KBM-7 (cell line): Measurements from ENCODE around the gene KCND2.

ENCODE experiments used
- DNase-seq: peaks from one replicate; pipeline ENCODE4 v3.0.0-alpha.2; 2015
- in situ Hi-C: fragments of 300-500 bp; cut with MboI; formaldehyde crosslinking; loops from 2 replicates; pipeline ENCODE4 v1.14.3; 2020; ENCODE audit warnings: low sequenced_read_pairs, low pct_unique_long_range_greater_than_20kb, mixed read lengths

KCND2 gene

GRCh38 chr7:120402079-120402767 lies 129.2 kb downstream of the KCND2 start:
- DNase-seq, result no peak
- in situ Hi-C loops, result no loop called here

DNA sequence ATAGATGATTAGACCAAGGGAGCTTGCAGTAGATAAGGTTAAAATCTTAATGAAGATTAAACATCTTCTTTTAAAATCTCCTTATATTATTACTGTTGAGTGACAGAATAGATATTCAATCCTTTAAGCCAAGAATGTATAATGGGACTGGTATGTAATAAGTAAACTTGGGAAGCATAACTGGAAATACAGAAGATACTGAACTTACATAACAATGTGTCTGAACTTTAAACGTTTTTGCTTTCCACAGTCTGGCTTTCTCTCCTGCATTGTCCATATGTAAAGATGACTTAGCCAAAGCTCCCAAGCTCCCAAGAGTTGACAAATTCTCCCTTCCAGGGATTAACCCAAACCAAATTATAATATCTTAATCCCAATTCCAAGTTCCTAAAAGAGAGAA lies 129.8 kb downstream of the KCND2 start:
- DNase-seq, result no peak
- in situ Hi-C loops, result no loop called here

DNA sequence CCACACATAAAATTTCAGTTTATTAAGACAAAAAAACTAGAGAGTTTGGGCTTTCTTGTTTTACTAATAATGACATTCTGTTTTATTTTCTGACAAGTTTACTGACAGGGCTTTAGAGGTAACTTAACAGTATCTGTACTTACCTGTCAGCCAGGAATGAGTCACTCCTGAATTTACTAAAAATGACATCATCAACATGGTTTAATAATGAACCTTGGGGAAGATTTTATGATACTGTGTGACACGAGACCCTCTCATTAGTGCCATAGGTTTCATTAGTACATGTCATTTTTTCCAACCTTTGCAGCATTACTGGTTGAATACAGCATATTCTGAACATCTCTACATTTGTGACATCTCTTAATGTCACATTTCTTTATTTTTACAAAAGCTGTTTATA lies 131.1 kb downstream of the KCND2 start:
- DNase-seq, result no peak
- in situ Hi-C loops, result no loop called here

DNA sequence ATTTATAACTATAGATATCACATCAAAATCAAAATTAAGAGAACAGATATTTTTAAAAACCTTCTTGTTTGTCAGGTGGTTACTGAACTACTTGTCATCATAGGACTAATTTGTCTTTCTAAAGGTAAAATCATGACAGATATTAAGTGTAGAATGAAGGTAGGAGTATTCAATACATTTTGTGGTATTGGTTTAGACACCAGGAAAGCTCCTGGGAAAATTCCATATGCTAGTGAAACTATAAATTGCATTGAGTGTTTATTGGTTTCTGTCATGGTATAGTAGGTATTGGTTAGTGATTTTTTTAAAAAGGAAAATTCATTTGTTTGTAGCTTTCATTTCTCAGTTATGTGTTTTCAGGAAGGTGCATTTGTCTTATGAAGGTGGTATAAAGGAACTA lies 132.7 kb downstream of the KCND2 start:
- in situ Hi-C loops, result no loop called here
- no peak for DNase-seq

DNA sequence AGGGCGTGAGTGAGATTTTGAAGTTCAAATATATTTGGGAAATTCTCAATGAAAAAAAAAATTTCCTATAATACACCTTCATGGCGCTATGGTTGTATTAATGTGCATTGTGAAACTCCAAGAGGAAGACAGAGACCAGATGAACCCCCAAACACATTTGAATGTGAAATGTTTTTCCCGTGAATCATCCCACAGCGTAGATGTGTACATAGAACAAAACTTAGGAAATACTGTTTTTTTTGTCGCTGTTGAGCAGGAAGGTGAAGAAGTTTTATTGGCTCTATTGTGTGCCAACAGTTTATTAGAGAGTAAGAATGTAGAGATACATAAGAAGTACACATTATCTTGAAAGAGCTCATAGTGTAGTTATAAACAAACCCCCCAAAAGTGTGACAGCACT lies 134.0 kb downstream of the KCND2 start:
- no peak for DNase-seq
- in situ Hi-C loops, result no loop called here

DNA sequence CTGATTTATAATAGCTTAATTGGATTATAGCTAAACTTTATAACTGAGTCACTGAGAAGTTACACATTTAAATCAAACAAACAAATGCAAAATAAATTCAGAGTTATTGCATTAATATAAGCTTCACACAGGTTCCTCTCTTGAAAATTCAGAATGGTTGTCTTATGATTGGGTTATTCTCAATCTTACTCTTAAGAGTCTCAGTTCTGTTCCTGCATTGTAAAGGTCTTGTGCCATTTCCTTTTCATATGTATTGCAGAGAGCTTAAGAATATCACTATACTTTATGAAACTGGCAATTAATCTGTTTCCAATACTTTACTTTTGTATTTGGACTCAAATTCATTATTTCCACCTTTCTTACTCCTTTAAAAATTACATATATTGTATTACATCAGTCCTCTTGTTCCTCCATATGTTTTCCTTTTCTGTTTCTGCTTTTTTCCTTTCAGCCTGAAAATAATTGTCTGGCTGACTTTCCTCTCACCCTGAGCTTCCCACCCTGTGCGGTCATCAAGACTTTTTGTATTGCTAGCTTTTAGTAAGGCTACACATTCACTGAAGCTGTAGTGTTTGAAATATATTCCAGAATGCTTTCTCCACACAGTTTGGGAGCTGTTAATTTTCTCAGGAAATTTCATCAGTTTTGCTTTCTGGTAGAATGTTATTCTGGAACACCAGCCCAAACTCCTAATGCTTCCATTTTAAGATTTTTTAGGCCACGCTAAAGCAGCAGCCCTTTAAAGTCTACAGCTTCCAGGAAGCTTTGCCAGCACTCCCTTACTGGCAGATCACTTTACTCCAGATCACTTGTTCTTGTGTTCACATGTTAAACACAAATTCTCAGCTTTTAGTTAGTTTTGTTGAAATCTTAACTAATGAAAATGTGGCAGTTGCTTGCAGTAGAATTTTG lies 139.4 kb downstream of the KCND2 start:
- DNase-seq, result no peak
- in situ Hi-C loops, result no loop called here

- in situ Hi-C loops, result no loop called here
- DNase-seq, result no peak
Measured at GRCh38 chr7:120413164-120413563, 140.2 kb downstream of the KCND2 start.

DNA sequence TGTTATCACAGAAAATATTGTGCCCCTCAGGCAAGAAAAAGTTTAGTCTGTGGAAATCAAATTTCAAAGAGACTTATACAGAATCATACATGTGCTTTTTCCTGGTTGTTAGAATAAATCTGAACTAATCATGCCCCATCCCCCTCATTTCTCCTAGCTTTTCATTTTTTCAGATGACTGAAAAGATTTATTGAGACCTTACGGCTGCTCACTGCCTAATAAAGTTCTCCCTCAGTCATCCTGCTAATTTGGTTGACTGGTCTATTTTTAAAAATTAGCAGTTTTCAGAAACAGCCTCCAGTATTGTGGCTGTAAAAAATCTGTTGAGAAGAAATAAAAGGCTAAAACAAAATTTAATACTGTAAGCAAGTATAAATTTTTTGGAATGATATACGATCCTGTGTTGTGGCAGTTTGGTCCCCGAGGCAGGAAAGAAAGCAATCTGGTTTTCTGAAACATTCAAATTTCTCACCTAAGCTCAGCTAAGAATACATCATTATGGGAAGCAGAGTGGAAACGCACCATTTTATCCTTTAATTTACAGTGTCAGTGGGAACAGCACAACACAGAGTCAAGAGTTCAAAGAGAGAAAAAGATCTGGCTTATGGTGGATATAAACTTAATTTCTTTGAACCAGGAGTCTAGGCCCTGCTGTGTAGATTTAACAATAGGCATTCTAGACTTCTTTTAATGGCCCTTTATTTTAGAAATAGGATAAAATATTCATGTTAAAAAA lies 144.4 kb downstream of the KCND2 start:
- in situ Hi-C loops, result no loop called here
- DNase-seq, result no peak

DNA sequence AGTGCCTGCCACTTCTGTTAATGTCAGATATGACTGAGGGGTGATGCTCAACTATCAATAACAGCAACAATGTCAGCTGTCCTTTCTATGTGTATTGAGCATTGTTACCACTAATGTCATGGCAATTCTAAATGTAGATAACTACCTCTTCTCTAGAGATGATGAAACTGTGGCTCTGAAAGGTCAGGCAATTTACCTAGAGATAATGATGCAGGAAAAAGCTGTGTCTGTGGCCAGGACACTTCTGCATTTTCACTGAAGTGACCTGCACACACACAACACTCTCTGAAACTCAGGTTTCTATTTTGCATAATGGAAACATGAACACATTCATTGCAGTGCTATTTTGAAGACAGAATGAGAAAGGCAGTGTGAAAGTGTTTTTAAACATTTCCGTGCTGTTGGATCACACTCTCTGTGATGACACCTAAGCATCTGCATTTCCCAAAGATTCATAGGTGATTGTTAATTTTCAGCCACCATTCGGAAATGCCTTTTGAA lies 148.2 kb downstream of the KCND2 start:
- DNase-seq, result no peak
- in situ Hi-C loops, result no loop called here

DNA sequence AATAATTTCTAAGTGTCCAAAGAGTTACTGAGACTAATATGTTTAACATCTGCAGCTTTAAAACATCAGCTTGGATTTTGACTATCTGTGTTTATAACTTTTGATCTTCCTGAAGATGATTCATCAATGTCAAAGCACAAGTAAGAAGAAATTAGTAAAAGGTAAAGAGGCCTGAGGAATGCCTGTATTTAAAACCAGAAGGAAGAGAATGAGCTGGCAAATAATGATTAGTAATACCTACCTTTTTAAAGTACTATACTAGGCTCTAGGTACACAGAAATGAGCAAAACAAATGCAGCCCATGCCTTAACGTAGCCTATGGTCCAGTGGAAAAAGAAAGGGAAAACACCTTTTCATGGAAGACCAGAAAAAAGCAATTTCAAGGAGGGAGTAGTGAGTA lies 158.0 kb downstream of the KCND2 start:
- DNase-seq, result no peak
- in situ Hi-C loops, result no loop called here

GRCh38 chr7:120436487-120437060 lies 163.6 kb downstream of the KCND2 start:
- DNase-seq, result no peak
- in situ Hi-C loops, result no loop called here

GRCh38 chr7:120441850-120442249 lies 168.9 kb downstream of the KCND2 start:
- no peak for DNase-seq
- in situ Hi-C loops, result no loop called here

GRCh38 chr7:120442838-120443237 lies 169.9 kb downstream of the KCND2 start:
- in situ Hi-C loops, result no loop called here
- DNase-seq, result no peak

- in situ Hi-C loops, result no loop called here
- DNase-seq, result no peak
Measured at GRCh38 chr7:120444650-120445049, 171.7 kb downstream of the KCND2 start.

DNA sequence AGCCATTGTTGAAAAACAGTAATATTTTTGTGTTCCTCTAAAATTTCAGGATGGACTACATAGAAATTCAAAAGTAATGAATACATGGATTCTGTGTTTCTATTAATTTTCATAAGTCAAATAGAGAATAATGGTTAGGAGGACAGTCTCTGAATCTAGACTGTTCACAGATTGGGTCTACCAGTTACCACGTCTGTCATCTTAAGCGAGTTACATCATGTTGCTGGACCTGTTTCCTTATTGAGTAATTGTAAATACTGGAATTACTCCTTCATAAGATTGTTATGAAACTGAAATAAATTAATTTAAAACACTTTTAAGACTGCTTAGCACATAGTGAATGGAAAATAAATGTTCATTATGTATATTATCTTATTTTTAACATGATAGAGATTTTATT lies 172.3 kb downstream of the KCND2 start:
- in situ Hi-C loops, result no loop called here
- no peak for DNase-seq

- in situ Hi-C loops, result no loop called here
- no peak for DNase-seq
Measured at GRCh38 chr7:120452665-120453064, 179.7 kb downstream of the KCND2 start.

DNA sequence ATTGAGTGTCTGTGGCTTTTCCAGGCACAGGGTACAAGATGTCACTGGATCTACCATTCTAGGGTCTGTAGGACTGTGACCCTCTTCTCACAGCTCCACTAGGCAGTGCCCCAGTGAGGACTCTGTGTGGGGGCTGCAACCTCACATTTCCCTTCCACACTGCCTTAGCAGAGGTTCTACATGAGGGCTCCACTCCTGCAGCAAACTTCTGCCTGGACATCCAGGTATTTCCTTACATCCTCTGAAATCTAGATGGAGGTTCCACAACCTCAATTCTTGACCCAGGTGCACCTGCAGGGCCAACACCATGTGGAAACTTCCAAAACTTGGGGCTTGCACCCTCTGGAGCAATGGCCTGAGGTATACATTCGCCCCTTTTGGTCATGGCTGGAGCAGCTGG lies 183.7 kb downstream of the KCND2 start:
- in situ Hi-C loops, result no loop called here
- DNase-seq, result no peak

GRCh38 chr7:120460949-120461348 lies 188.0 kb downstream of the KCND2 start:
- in situ Hi-C loops, result no loop called here
- no peak for DNase-seq

DNA sequence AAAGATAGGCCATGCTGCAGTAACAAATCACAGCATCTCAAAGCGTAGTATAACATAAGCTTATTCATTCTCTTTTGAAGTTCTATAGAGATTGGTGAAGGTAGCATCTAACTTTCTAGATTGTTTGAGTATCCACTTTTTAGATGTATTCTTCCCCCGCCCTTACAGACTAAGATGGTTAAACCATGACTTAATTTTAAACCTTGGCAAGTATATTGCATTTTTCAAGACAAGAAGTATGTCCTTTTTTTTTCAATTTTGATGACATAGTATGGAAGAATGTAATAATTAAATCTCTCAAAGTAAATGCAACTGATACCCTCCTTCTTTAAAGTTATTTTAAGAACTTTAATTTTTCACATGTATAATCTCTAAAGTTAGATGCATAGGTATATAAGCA lies 190.0 kb downstream of the KCND2 start:
- in situ Hi-C loops, result no loop called here
- DNase-seq, result no peak

DNA sequence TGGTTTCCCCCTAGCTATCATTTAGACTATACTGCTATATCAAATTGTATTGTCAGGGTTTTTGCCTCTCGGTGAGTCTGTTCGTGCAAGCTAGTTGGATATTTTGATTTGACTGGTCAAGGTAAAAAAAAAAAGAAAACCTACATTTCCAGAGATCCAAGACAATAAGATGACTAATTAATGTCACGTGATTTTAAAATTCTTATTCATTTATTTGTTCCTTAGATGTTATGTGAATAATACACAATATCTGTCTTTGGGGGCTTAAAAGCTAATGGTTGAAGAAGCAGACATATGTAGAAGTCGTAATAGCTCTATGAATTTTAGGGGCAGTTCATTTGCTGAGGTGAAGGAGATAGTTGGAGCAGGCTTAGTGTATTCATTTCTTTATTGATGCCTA lies 191.1 kb downstream of the KCND2 start:
- in situ Hi-C loops, result no loop called here
- DNase-seq, result no peak
